WERI-Rb-1 (cell line): ENCODE results near the gene RASA2.
A peak's percentile ranks its signal among the peaks of the same experiment; 100 is the strongest.

Experiments used
- DNase-seq: peaks from one replicate; pipeline ENCODE4 v3.0.0-alpha.2; 2020
- H3K27ac ChIP-seq: fragments of 250-450 bp; sonication (Bioruptor Pico); 2 replicates; pipeline ENCODE4 v1.5.1; 2020; ENCODE audit warnings: mild to moderate bottlenecking, moderate library complexity
- H3K27me3 ChIP-seq: fragments of 250-450 bp; sonication (Bioruptor Pico); 2 replicates; pipeline ENCODE4 v1.5.1; 2021; ENCODE audit warnings: mild to moderate bottlenecking, low read depth, moderate library complexity; ENCODE audit not compliant: insufficient read depth, severe bottlenecking
- H3K36me3 ChIP-seq: fragments of 250-450 bp; sonication (Bioruptor Pico); 2 replicates; pipeline ENCODE4 v1.5.1; 2020; ENCODE audit warnings: mild to moderate bottlenecking, moderate library complexity
- H3K4me3 ChIP-seq: 2 replicates; pipeline ENCODE4 v1.5.1; 2011; ENCODE audit warnings: low read depth, mild to moderate bottlenecking, control low read depth, low read length
- H3K9me3 ChIP-seq: fragments of 250-450 bp; sonication (Bioruptor Pico); 2 replicates; pipeline ENCODE4 v1.5.1; 2021; ENCODE audit warnings: mild to moderate bottlenecking, moderate library complexity; ENCODE audit not compliant: severe bottlenecking
- CTCF ChIP-seq: IDR thresholded peaks from 2 replicates; pipeline ENCODE4 v1.5.1; 2011; ENCODE audit warnings: low read depth, mild to moderate bottlenecking, control low read depth, inconsistent platforms, low read length

RASA2 gene

GRCh38 chr3:141454054-141454453 lies 32.8 kb upstream of the RASA2 start:
- DNase-seq = no peak
- TF ChIP-seq CTCF = no peak
- no peaks in the 10 kb centered on the region for H3K9me3 ChIP-seq
- no peaks in the 10 kb centered on the region for H3K36me3 ChIP-seq
- no peak overlapping the region for H3K4me3 ChIP-seq
- H3K27ac ChIP-seq = no peak overlapping the region
- H3K27me3 ChIP-seq = no peaks in the 10 kb centered on the region

- H3K36me3 ChIP-seq = no peaks in the 10 kb centered on the region
- no peaks in the 10 kb centered on the region for H3K27me3 ChIP-seq
- no peak overlapping the region for H3K27ac ChIP-seq
- TF ChIP-seq CTCF = peak; percentile 70
- DNase-seq = peak; percentile 31
- H3K4me3 ChIP-seq = no peak overlapping the region
- H3K9me3 ChIP-seq = no peaks in the 10 kb centered on the region
Measured at GRCh38 chr3:141454906-141455602, 31.8 kb upstream of the RASA2 start.

- Histone ChIP-seq H3K27ac (no peak overlapping the region), H3K36me3 (no peaks in the 10 kb centered on the region), H3K27me3 (no peaks in the 10 kb centered on the region), H3K4me3 (no peak overlapping the region), H3K9me3 (no peaks in the 10 kb centered on the region)
- DNase-seq = no peak
- no peak for TF ChIP-seq CTCF
Measured at GRCh38 chr3:141455603-141456300, 31.1 kb upstream of the RASA2 start.

- H3K36me3 ChIP-seq = no peaks in the 10 kb centered on the region
- TF ChIP-seq CTCF = no peak
- DNase-seq = no peak
- H3K4me3 ChIP-seq = no peak overlapping the region
- no peaks in the 10 kb centered on the region for H3K27me3 ChIP-seq
- no peaks in the 10 kb centered on the region for H3K9me3 ChIP-seq
- no peak overlapping the region for H3K27ac ChIP-seq
Measured at GRCh38 chr3:141456301-141456625, 30.6 kb upstream of the RASA2 start.

- DNase-seq = no peak
- no peak for TF ChIP-seq CTCF
Measured at GRCh38 chr3:141457624-141458236, 29.1 kb upstream of the RASA2 start.

More at GRCh38 chr3:141457624-141458236, 29.1 kb upstream of the RASA2 start:
- Histone ChIP-seq H3K36me3 (no peaks in the 10 kb centered on the region), H3K4me3 (no peak overlapping the region), H3K27me3 (no peaks in the 10 kb centered on the region), H3K27ac (no peak overlapping the region), H3K9me3 (no peaks in the 10 kb centered on the region)
